Mesenchymal stem cell (in vitro differentiated cells and primary cell): ENCODE data around the gene STAU1.

Experiments
- DNase-seq: peaks from one replicate; pipeline ENCODE4 v3.0.0-alpha.2; 2013
- H2AFZ ChIP-seq: one replicate; pipeline ENCODE4 v1.6.1; 2013; ENCODE audit warnings: low read depth, mild to moderate bottlenecking, control low read depth, inconsistent platforms, low read length, moderate library complexity
- H2AK5ac ChIP-seq: 2 replicates; pipeline ENCODE4 v1.6.1; 2013; ENCODE audit warnings: low read length, moderate library complexity, mild to moderate bottlenecking, inconsistent platforms; ENCODE audit not compliant: severe bottlenecking
- H2BK120ac ChIP-seq: one replicate; pipeline ENCODE4 v1.6.1; 2013; ENCODE audit warnings: low read depth, mild to moderate bottlenecking, inconsistent platforms, low read length, moderate library complexity
- H2BK12ac ChIP-seq, 2 experiments: one replicate each; pipeline ENCODE4 v1.6.1; 2013; ENCODE audit warnings: inconsistent platforms in 2 of 2, low read length in 2 of 2, mild to moderate bottlenecking in 2 of 2, moderate library complexity in 2 of 2, control low read depth in 1 of 2
- H2BK15ac ChIP-seq: one replicate; pipeline ENCODE4 v1.6.1; 2013; ENCODE audit warnings: mild to moderate bottlenecking, low read depth, inconsistent platforms; ENCODE audit not compliant: poor library complexity, severe bottlenecking
- H2BK5ac ChIP-seq: 2 replicates; pipeline ENCODE4 v1.6.1; 2013; ENCODE audit warnings: low read depth, mild to moderate bottlenecking, low read length, control low read depth, inconsistent platforms; ENCODE audit not compliant: poor library complexity, severe bottlenecking
- H3K14ac ChIP-seq, 2 experiments: one replicate each; pipeline ENCODE4 v1.6.1; 2013; ENCODE audit warnings: inconsistent platforms in 2 of 2, low read length in 2 of 2, control low read depth in 1 of 2, mild to moderate bottlenecking in 1 of 2, moderate library complexity in 1 of 2
- H3K18ac ChIP-seq, 2 experiments: one replicate each; pipeline ENCODE4 v1.6.1; 2013; ENCODE audit warnings: inconsistent platforms in 2 of 2, low read length in 2 of 2, control low read depth in 1 of 2, low read depth in 1 of 2, mild to moderate bottlenecking in 1 of 2
- H3K23ac ChIP-seq, 2 experiments: one replicate each; pipeline ENCODE4 v1.6.1; 2013; ENCODE audit warnings: inconsistent platforms in 2 of 2, low read length in 2 of 2, mild to moderate bottlenecking in 2 of 2, moderate library complexity in 2 of 2, control low read depth in 1 of 2
- H3K27ac ChIP-seq: 2 replicates; pipeline ENCODE4 v1.5.1; 2013; ENCODE audit warnings: mild to moderate bottlenecking, moderate library complexity, low read length, control low read depth, inconsistent platforms; ENCODE audit not compliant: poor library complexity, severe bottlenecking
- H3K27me3 ChIP-seq, 2 experiments: 2 replicates each; pipeline versions ENCODE4 v1.6.1 to v1.7.0; 2013; ENCODE audit warnings: low read length in 2 of 2, mild to moderate bottlenecking in 2 of 2, moderate library complexity in 2 of 2, control low read depth in 1 of 2, inconsistent platforms in 1 of 2; ENCODE audit not compliant: control insufficient read depth in 1 of 2, insufficient read depth in 1 of 2
- H3K36me3 ChIP-seq, 2 experiments: 2 replicates each; pipeline versions ENCODE4 v1.6.1 to v1.7.0; 2013; ENCODE audit warnings: low read length in 2 of 2, control low read depth in 1 of 2, inconsistent platforms in 1 of 2, low read depth in 1 of 2, mild to moderate bottlenecking in 1 of 2; ENCODE audit not compliant: insufficient read depth in 2 of 2, control insufficient read depth in 1 of 2
- H3K4ac ChIP-seq, 2 experiments: one replicate each; pipeline ENCODE4 v1.6.1; 2013; ENCODE audit warnings: inconsistent platforms in 2 of 2, low read length in 2 of 2, mild to moderate bottlenecking in 2 of 2, moderate library complexity in 2 of 2, control low read depth in 1 of 2, low read depth in 1 of 2
- H3K4me1 ChIP-seq: 2 replicates; pipeline ENCODE4 v1.6.1; 2013; ENCODE audit warnings: low read depth, low read length, control low read depth; ENCODE audit not compliant: control insufficient read depth, insufficient read depth
- H3K4me2 ChIP-seq: 2 replicates; pipeline ENCODE4 v1.6.1; 2013; ENCODE audit warnings: low read length, mild to moderate bottlenecking, inconsistent platforms; ENCODE audit not compliant: poor library complexity, severe bottlenecking
- H3K4me3 ChIP-seq, 2 experiments: 2 replicates each; pipeline versions ENCODE4 v1.5.1 to v1.7.0; 2013; ENCODE audit warnings: low read length in 2 of 2, mild to moderate bottlenecking in 2 of 2, control low read depth in 1 of 2, low read depth in 1 of 2; ENCODE audit not compliant: insufficient read depth in 1 of 2
- H3K79me1 ChIP-seq: replicated peaks from 2 replicates; pipeline ENCODE4 v1.6.1; 2013; ENCODE audit warnings: mild to moderate bottlenecking, control low read depth, low read length, inconsistent platforms; ENCODE audit not compliant: poor library complexity, severe bottlenecking
- H3K9ac ChIP-seq: 2 replicates; pipeline ENCODE4 v1.7.0; 2013; ENCODE audit warnings: mild to moderate bottlenecking, low read length, moderate library complexity
- H3K9me3 ChIP-seq: 2 replicates; pipeline ENCODE4 v1.7.0; 2013; ENCODE audit warnings: mild to moderate bottlenecking, low read length; ENCODE audit not compliant: control insufficient read depth
- H4K8ac ChIP-seq: one replicate; pipeline ENCODE4 v1.6.1; 2013; ENCODE audit warnings: inconsistent platforms, mild to moderate bottlenecking, low read length, moderate library complexity
- H4K91ac ChIP-seq: one replicate; pipeline ENCODE4 v1.6.1; 2013; ENCODE audit warnings: mild to moderate bottlenecking, low read length, inconsistent platforms
- WGBS: methylation state at CpG from one replicate; pipeline ENCODE4 v1.1.7; 2013; ENCODE audit warnings: mixed read lengths; 5-methylcytosine and 5-hydroxymethylcytosine counted together

STAU1 gene

GRCh38 chr20:49167811-49168507, 20.2 kb downstream of the STAU1 start:
- H3K9me3 ChIP-seq, result no peaks in the 10 kb centered on the region
- H3K79me1 ChIP-seq, result peaks cover 18% of the 10 kb centered on the region
- no peak overlapping the region for H3K18ac ChIP-seq
- H2AK5ac ChIP-seq, result no peak overlapping the region
- H2BK5ac ChIP-seq, result no peak overlapping the region
- H3K36me3 ChIP-seq, result peaks cover 21 to 47% of the 10 kb centered on the region in 2 experiments
- peak overlapping the region in 1 of 2 experiments; percentile 56 for H3K4me3 ChIP-seq
- H3K27me3 ChIP-seq, result no peaks in the 10 kb centered on the region
- no peak overlapping the region for H2BK15ac ChIP-seq
- H3K14ac ChIP-seq, result no peak overlapping the region
- no peak overlapping the region for H3K4ac ChIP-seq
- H3K23ac ChIP-seq, result no peak overlapping the region
- DNase-seq, result peak; percentile 50
- H3K9ac ChIP-seq, result peak overlapping the region; percentile 64
- no peak overlapping the region for H3K27ac ChIP-seq
- no peak overlapping the region for H2BK120ac ChIP-seq
- no peak overlapping the region for H2BK12ac ChIP-seq
- H4K8ac ChIP-seq, result no peak overlapping the region
- no peak overlapping the region for H2AFZ ChIP-seq
- peaks cover 3% of the 10 kb centered on the region for H3K4me1 ChIP-seq
- H4K91ac ChIP-seq, result no peak overlapping the region
- WGBS, result 82% methylated on average over 4 of the region's 5 CpGs
- H3K4me2 ChIP-seq, result no peak overlapping the region

GRCh38 chr20:49166534-49167449, 21.3 kb downstream of the STAU1 start:
- no peak overlapping the region for H2BK120ac ChIP-seq

GRCh38 chr20:49165611-49166010, 22.5 kb downstream of the STAU1 start:
- H2BK5ac ChIP-seq, result no peak overlapping the region
- H3K4me2 ChIP-seq, result no peak overlapping the region
- peaks cover 23% of the 10 kb centered on the region for H3K79me1 ChIP-seq
- no CpG with 5 or more reads among the region's 5 CpGs for WGBS
- no peak overlapping the region for H2BK120ac ChIP-seq
- H3K4ac ChIP-seq, result no peak overlapping the region
- no peak overlapping the region for H4K91ac ChIP-seq
- H3K4me1 ChIP-seq, result peaks cover 3% of the 10 kb centered on the region
- H3K27me3 ChIP-seq, result no peaks in the 10 kb centered on the region
- H2AFZ ChIP-seq, result no peak overlapping the region
- no peak overlapping the region for H3K9ac ChIP-seq
- H3K23ac ChIP-seq, result no peak overlapping the region
- H3K27ac ChIP-seq, result no peak overlapping the region
- H3K9me3 ChIP-seq, result no peaks in the 10 kb centered on the region
- no peak overlapping the region for H3K4me3 ChIP-seq
- H2AK5ac ChIP-seq, result no peak overlapping the region
- H2BK12ac ChIP-seq, result no peak overlapping the region
- no peak overlapping the region for H3K14ac ChIP-seq
- H3K18ac ChIP-seq, result no peak overlapping the region
- no peak for DNase-seq
- no peak overlapping the region for H2BK15ac ChIP-seq
- peaks cover 18 to 32% of the 10 kb centered on the region in 2 experiments for H3K36me3 ChIP-seq
- no peak overlapping the region for H4K8ac ChIP-seq

More at GRCh38 chr20:49166534-49167449, 21.3 kb downstream of the STAU1 start:
- Histone ChIP-seq H2BK5ac (no peak overlapping the region), H2AK5ac (no peak overlapping the region), H3K27ac (no peak overlapping the region), H3K36me3 (peaks cover 18 to 37% of the 10 kb centered on the region in 2 experiments), H3K79me1 (peaks cover 17% of the 10 kb centered on the region), H3K27me3 (no peaks in the 10 kb centered on the region), H3K9me3 (no peaks in the 10 kb centered on the region), H4K91ac (no peak overlapping the region), H3K14ac (no peak overlapping the region), H3K9ac (peak overlapping the region; percentile 64), H4K8ac (no peak overlapping the region), H3K4me2 (no peak overlapping the region), H2AFZ (no peak overlapping the region), H3K4me1 (peaks cover 3% of the 10 kb centered on the region), H2BK12ac (no peak overlapping the region), H3K23ac (no peak overlapping the region), H2BK15ac (no peak overlapping the region), H3K4ac (no peak overlapping the region), H3K18ac (no peak overlapping the region), H3K4me3 (peak overlapping the region in 1 of 2 experiments; percentile 56)
- WGBS, result no CpG with 5 or more reads among the region's 1 CpG
- DNase-seq, result no peak

GRCh38 chr20:49163696-49164095, 24.4 kb downstream of the STAU1 start:
- Histone ChIP-seq H3K9me3 (no peaks in the 10 kb centered on the region), H3K18ac (no peak overlapping the region), H3K4me3 (no peak overlapping the region), H3K4me1 (peaks cover 3% of the 10 kb centered on the region), H2BK5ac (no peak overlapping the region), H2BK12ac (no peak overlapping the region), H2AFZ (no peak overlapping the region), H3K4me2 (no peak overlapping the region), H3K36me3 (peaks cover 18 to 34% of the 10 kb centered on the region in 2 experiments), H3K23ac (no peak overlapping the region), H3K4ac (no peak overlapping the region), H2BK15ac (no peak overlapping the region), H3K9ac (no peak overlapping the region), H3K27ac (no peak overlapping the region), H2AK5ac (no peak overlapping the region), H2BK120ac (no peak overlapping the region), H3K14ac (no peak overlapping the region), H3K27me3 (no peaks in the 10 kb centered on the region), H3K79me1 (peaks cover 28% of the 10 kb centered on the region), H4K8ac (no peak overlapping the region), H4K91ac (no peak overlapping the region)
- DNase-seq, result no peak
- WGBS, result over 99% methylated on average over 4 of the region's 5 CpGs
